ENCODE measurements around the gene ANXA2R.

The ANXA2R gene

DNA sequence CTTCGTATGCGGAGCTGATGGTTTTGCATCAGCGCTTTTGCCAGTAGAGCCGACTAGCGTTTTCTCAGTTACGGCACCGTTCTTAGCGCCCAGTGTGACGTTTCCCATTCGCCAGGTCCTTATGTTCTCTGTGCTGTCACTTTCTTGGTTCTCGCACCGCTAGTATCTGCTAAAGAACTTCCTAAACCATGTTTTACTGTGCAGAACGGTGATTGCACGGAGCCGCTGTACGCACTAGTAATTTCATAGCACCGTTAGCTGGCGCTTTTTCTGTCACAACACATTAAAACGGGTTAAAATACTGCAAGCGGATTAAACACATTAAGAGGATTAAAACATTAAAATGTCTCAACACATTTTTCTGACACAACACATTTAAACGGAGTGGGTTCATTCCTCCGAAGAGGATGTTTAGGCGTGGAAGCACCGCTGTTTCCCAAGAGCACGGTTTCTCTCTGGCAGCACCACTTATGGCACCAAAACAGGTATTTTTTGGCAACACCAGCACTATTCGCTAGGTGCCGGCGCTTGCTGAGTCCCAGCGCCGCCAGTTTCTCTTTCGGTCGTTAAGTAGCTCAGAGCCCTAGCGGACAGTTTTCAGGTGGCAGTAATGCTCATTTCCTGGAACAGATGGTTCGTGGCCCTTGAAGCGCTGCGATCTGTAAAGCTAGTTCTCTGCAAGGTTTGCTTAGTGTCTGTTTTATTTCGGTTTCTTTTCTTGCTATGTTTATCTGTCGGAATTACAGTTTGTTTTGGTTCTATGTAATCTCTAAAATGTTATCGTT is 20.3 kb downstream of the ANXA2R start:
- H3K4me2 ChIP-seq (ENCODE audit: low read depth, low read length, poor library complexity, severe bottlenecking): peak overlapping the region; percentile 87
- peak overlapping the region; percentile 99 for H3K9ac ChIP-seq (ENCODE audit: low read depth, low read length, poor library complexity, severe bottlenecking)
- H3K79me2 ChIP-seq (ENCODE audit: insufficient read depth, low read length): peaks cover 95% of the 10 kb centered on the region
- H3K9me2 ChIP-seq (replicated peaks; ENCODE audit: low read depth, low read length): no peaks in the 10 kb centered on the region
- peak overlapping the region; percentile 97 for H3K4me3 ChIP-seq (ENCODE audit: low read length, poor library complexity, severe bottlenecking)
- H3K4me1 ChIP-seq (ENCODE audit: insufficient read depth, low read length, poor library complexity, severe bottlenecking): peaks cover 59% of the 10 kb centered on the region
- peaks cover 4% of the 10 kb centered on the region for H4K20me1 ChIP-seq (ENCODE audit: insufficient read depth, low read length, poor library complexity, severe bottlenecking)
- no peak overlapping the region for H2AFZ ChIP-seq (ENCODE audit: low read length)
- no peak for TF ChIP-seq EZH2phosphoT487 (IDR thresholded peaks at IDR 0.05; ENCODE audit: borderline replicate concordance)
- TF ChIP-seq, protein P1, sequence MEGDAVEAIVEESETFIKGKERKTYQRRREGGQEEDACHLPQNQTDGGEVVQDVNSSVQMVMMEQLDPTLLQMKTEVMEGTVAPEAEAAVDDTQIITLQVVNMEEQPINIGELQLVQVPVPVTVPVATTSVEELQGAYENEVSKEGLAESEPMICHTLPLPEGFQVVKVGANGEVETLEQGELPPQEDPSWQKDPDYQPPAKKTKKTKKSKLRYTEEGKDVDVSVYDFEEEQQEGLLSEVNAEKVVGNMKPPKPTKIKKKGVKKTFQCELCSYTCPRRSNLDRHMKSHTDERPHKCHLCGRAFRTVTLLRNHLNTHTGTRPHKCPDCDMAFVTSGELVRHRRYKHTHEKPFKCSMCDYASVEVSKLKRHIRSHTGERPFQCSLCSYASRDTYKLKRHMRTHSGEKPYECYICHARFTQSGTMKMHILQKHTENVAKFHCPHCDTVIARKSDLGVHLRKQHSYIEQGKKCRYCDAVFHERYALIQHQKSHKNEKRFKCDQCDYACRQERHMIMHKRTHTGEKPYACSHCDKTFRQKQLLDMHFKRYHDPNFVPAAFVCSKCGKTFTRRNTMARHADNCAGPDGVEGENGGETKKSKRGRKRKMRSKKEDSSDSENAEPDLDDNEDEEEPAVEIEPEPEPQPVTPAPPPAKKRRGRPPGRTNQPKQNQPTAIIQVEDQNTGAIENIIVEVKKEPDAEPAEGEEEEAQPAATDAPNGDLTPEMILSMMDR (conservative IDR thresholded peaks at IDR 0.05; ENCODE audit: low read length): peak; percentile 60
- peaks cover 17% of the 10 kb centered on the region; the same call in 1 of the 2 replicates for H3F3A ChIP-seq (ENCODE audit: low read depth)
- no peaks in the 10 kb centered on the region for H3K27me3 ChIP-seq (ENCODE audit: insufficient read depth, low read length, poor library complexity, severe bottlenecking)
- H3K36me3 ChIP-seq (ENCODE audit: insufficient read depth, low read length): no peaks in the 10 kb centered on the region; the same call in 1 of the 2 replicates
- no peaks in the 10 kb centered on the region for H3K9me3 ChIP-seq (ENCODE audit: insufficient read depth, low read depth, low read length)

DNA sequence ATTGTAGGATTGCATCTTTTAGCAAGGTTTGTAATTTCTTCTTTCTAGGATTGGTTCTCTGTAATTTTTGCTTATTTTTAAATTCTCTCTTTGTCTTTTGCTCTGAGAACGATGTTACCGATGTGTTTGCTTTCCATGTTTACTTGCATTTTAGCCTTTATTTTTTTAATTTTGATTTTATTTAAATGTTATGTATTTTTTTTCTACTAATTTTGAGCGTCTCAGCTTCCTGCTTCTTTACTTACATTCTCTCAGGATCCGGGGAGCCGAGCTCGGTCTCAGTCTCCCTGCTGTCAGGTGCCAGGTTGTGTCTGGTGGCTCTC is 20.9 kb downstream of the ANXA2R start:
- no peaks in the 10 kb centered on the region for H3K27me3 ChIP-seq (ENCODE audit: insufficient read depth, low read length, poor library complexity, severe bottlenecking)
- H4K20me1 ChIP-seq (ENCODE audit: insufficient read depth, low read length, poor library complexity, severe bottlenecking): peaks cover 4% of the 10 kb centered on the region
- H3K4me2 ChIP-seq (ENCODE audit: low read depth, low read length, poor library complexity, severe bottlenecking): peak overlapping the region; percentile 87
- peaks cover 17% of the 10 kb centered on the region; the same call in 1 of the 2 replicates for H3F3A ChIP-seq (ENCODE audit: low read depth)
- H3K9ac ChIP-seq (ENCODE audit: low read depth, low read length, poor library complexity, severe bottlenecking): peak overlapping the region; percentile 99
- H3K9me3 ChIP-seq (ENCODE audit: insufficient read depth, low read depth, low read length): no peaks in the 10 kb centered on the region
- H3K36me3 ChIP-seq (ENCODE audit: insufficient read depth, low read length): no peaks in the 10 kb centered on the region; the same call in 1 of the 2 replicates
- peak overlapping the region; percentile 97 for H3K4me3 ChIP-seq (ENCODE audit: low read length, poor library complexity, severe bottlenecking)
- TF ChIP-seq, protein P1 (conservative IDR thresholded peaks at IDR 0.05; ENCODE audit: low read length): no peak
- TF ChIP-seq EZH2phosphoT487 (IDR thresholded peaks at IDR 0.05; ENCODE audit: borderline replicate concordance): no peak
- H3K4me1 ChIP-seq (ENCODE audit: insufficient read depth, low read length, poor library complexity, severe bottlenecking): peaks cover 55% of the 10 kb centered on the region
- H3K9me2 ChIP-seq (replicated peaks; ENCODE audit: low read depth, low read length): no peaks in the 10 kb centered on the region
- H3K79me2 ChIP-seq (ENCODE audit: insufficient read depth, low read length): peaks cover 94% of the 10 kb centered on the region
- H2AFZ ChIP-seq (ENCODE audit: low read length): no peak overlapping the region

DNA sequence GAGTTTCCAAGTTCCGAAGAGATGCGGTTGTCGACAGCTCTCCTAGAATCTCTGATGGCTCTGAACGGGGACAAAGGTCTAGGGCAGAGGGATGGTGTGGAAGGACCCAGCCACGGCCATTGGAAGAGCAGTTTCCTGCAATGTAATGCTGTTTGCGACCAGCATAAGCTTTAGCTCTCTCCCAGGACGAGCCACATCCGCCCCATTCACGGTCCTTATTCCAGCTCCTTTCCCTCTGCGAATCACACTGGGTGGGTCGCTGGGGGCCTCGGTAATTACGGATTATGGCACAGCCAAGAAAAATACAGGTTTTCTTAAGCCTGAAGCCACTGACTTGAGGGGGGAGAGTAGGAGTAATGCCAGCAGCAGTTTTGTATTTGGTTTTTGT is 22.7 kb downstream of the ANXA2R start:
- Histone ChIP-seq H3K9me2 (replicated peaks; ENCODE audit: low read depth, low read length) (no peaks in the 10 kb centered on the region), H4K20me1 (ENCODE audit: insufficient read depth, low read length, poor library complexity, severe bottlenecking) (peaks cover 4% of the 10 kb centered on the region), H3K27me3 (ENCODE audit: insufficient read depth, low read length, poor library complexity, severe bottlenecking) (no peaks in the 10 kb centered on the region), H3K9me3 (ENCODE audit: insufficient read depth, low read depth, low read length) (no peaks in the 10 kb centered on the region), H3K36me3 (ENCODE audit: insufficient read depth, low read length) (peaks cover 4% of the 10 kb centered on the region; the same call in 1 of the 2 replicates), H3F3A (ENCODE audit: low read depth) (peaks cover 17% of the 10 kb centered on the region; the same call in 1 of the 2 replicates), H3K4me1 (ENCODE audit: insufficient read depth, low read length, poor library complexity, severe bottlenecking) (peaks cover 53% of the 10 kb centered on the region), H3K9ac (ENCODE audit: low read depth, low read length, poor library complexity, severe bottlenecking) (peak overlapping the region; percentile 99), H3K4me2 (ENCODE audit: low read depth, low read length, poor library complexity, severe bottlenecking) (peak overlapping the region; percentile 87), H2AFZ (ENCODE audit: low read length) (no peak overlapping the region), H3K79me2 (ENCODE audit: insufficient read depth, low read length) (peaks cover 93% of the 10 kb centered on the region), H3K4me3 (ENCODE audit: low read length, poor library complexity, severe bottlenecking) (peak overlapping the region; percentile 97)
- TF ChIP-seq, protein P1 (conservative IDR thresholded peaks at IDR 0.05; ENCODE audit: low read length): no peak
- no peak for TF ChIP-seq EZH2phosphoT487 (IDR thresholded peaks at IDR 0.05; ENCODE audit: borderline replicate concordance)
